GM19099 (cell line): Measurements from ENCODE around the gene LRRC26.

Experiments used
- POLR2A ChIP-seq: IDR thresholded peaks from 3 replicates; pipeline ENCODE4 v1.6.1; 2011; ENCODE audit warnings: low read depth; ENCODE audit not compliant: insufficient read length; ENCODE audit errors: extremely low read depth

LRRC26 gene

GRCh38 chr9:137204731-137205125, 34.9 kb upstream of the LRRC26 start:
- TF ChIP-seq POLR2A: no peak

DNA sequence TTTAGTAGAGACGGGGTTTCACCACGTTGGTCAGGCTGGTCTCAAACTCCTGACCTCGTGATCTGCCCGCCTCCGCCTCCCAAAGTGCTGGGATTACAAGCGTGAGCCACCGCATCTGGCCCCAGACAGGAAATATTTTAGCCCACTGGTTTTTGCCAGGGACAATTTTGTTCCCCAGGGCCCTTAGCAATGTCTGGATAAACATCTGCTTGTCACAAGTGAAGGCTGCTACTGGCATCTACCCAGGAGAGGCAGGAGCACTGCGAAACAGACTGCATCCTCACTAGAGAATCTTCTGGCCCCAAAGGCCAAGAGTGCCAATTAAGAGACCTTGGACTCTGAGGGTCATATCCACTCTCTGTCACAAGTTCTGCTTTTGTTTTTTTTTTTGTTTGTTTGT, 33.1 kb upstream of the LRRC26 start:
- TF ChIP-seq POLR2A: no peak

GRCh38 chr9:137201205-137201868, 31.5 kb upstream of the LRRC26 start:
- no peak for TF ChIP-seq POLR2A

GRCh38 chr9:137200311-137201204, 30.7 kb upstream of the LRRC26 start, which contains the start of gene TPRN:
Gene TPRN (minus strand): TSS chr9:137200741. CDS start chr9:137200711, 30 bp downstream.
- peak; percentile 94 for TF ChIP-seq POLR2A

- TF ChIP-seq POLR2A: no peak
Observed at GRCh38 chr9:137199411-137200121, 29.7 kb upstream of the LRRC26 start.

GRCh38 chr9:137198902-137199283, 29.0 kb upstream of the LRRC26 start:
- no peak for TF ChIP-seq POLR2A

DNA sequence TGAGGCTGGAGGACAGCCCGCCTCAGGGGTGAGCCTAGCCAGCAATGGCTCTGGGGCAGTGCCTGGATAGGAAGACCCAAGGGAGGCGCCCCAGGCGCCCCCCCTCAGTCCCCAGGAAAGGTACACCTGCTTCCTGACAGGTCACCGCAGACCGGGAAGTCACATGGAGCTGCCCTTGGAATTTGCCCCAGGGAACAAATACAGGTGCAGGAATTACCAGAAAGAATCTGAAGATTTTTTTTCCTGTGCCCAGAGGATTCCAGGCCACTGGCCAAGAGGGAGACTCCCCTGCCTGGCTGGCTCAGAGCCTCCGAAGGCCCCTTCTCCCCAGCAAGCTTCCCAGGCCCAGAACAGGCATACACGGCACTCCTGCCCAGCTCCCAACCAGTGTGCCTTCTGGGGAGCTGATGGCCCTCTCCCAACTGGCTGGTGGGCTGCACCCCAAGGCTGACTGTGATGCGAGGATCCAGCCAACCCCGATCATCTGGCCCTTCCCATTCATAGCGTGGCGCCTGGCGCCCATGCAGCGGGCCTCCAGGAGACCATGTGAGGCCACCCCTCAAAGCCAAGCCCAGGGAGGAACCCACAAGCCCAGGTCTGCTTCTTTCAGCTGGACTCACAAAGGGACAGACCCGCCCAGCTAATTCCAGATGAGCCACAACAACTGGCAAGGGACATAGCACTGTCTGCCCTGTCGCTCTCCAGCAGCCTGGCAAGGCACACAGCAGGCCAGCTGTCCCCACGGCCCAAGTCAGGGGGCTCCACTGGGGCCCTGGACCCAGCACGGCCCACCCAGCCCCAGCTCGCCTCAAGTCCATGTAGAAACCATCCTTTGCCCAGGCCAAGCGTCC, 28.4 kb upstream of the LRRC26 start:
- no peak for TF ChIP-seq POLR2A

DNA sequence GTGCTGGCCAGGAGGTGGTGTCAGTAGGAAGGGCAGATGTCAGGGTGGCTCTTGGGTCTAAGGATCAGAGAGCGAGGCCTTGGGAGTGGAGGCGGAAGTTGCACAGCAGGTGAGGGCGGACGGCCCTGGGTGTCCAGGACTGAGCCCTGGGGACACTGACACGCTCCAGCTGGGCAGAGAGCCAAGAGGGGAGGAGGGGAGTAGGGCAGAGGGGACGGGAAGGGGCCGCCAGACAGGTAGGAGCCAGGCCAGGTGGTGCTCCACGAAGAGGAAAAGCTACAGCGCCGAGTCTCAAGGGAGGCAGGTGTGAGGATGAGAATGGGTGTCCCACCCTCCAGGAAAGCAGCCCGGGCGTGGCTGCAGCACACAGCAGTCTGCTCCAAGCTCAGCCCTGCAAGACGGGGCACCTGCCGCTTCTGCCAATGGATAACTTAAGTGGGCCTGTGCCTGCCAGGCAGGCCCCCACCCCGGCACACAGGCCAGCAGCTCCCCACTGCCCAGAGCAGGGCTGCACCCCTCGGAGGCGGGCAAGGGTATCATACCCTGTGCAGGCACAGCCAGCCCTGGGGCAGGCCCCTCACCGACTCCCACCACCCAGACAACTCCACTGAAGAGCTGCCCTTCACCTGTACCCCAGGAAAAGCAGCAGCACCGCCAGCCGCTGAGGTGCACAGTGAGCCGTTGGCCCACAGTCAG, 25.8 kb upstream of the LRRC26 start:
- TF ChIP-seq POLR2A: no peak

- no peak for TF ChIP-seq POLR2A
Observed at GRCh38 chr9:137194909-137195308, 25.1 kb upstream of the LRRC26 start.

DNA sequence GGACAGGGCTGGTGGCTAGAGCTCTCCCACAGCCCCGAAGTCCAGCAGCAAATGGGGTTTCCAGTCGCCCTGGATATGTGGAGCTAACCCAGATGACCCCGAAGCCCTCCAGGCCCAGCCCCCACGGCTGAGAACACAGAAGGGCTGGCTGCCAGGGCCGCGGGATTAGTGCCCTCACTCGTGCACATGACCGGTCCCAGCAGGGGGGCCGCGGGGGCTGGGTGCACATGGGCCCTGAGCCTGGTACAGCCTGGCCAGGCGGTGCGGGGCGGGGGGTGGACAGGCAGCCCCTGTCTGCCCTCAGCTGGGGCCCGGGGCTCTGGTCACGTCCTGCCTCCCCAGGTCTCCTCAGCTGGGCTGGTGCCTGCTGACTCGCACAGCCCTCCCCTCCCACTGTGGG, 24.5 kb upstream of the LRRC26 start:
- no peak for TF ChIP-seq POLR2A

- TF ChIP-seq POLR2A: no peak
Observed at GRCh38 chr9:137193771-137194170, 23.9 kb upstream of the LRRC26 start.

GRCh38 chr9:137192859-137193258, 23.0 kb upstream of the LRRC26 start:
- TF ChIP-seq POLR2A: no peak

GRCh38 chr9:137192448-137192780, 22.6 kb upstream of the LRRC26 start:
- TF ChIP-seq POLR2A: no peak
